GM18858 (cell line): ENCODE measurements around the gene PBX4.

ENCODE experiments used
- ATAC-seq: cut with Tn5 transposase; IDR thresholded peaks from one replicate; pipeline ENCODE4 v1.9.1; 2021; ENCODE audit not compliant: unreplicated experiment

PBX4 gene

DNA sequence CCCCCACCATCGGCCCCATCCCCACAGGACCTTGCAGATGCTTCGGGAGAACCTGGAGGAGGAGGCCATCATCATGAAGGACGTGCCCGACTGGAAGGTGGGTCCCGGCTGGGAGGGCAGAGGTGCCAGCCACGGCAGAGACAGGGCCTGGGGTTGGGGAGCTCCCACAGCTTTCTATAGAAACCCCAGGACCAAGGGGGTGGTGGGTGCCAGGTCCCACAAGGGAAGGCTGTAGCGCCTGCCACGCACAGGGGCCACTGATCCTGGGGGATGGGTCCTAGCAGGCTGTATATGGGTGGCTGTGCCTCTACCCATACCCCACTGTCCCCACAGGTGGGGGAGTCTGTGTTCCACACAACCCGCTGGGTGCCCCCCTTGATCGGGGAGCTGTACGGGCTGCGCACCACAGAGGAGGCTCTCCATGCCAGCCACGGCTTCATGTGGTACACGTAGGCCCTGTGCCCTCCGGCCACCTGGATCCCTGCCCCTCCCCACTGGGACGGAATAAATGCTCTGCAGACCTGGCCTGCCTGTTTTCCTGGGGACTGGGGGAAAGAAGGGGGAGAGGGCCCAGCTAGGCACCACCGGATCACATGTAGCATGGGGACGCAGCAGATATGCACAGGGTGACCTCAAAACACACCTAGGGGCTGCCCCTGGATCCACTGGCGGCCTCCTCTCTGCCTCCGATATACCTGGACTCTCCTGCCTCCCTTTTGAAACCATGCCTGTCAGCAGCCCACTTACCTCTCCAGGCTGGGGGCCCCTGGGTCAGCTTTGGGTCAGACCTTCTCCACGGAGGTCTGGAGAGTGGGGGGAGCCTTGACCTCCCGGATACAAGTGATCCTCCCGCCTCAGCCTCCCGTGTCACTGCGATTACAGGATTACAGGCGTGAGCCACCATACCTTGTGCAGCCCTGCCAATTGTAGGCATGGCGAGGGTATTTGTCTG lies 90.5 kb downstream of the PBX4 start:
- no peak for ATAC-seq

DNA sequence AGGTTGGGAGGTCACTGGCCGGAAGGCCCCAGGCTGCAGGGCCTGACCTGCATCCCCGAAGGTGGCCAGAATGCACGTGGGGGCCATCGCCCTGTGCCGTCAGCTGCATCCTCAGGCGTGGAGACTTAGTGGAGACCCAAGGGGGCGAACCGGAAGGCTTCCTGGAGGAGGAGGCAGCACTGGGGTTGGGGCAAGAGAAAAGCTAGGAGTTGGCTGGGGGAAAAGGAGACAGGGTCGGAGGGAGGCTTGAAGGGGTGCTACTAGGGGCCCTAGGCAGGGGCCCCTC lies 91.2 kb downstream of the PBX4 start:
- ATAC-seq = no peak

DNA sequence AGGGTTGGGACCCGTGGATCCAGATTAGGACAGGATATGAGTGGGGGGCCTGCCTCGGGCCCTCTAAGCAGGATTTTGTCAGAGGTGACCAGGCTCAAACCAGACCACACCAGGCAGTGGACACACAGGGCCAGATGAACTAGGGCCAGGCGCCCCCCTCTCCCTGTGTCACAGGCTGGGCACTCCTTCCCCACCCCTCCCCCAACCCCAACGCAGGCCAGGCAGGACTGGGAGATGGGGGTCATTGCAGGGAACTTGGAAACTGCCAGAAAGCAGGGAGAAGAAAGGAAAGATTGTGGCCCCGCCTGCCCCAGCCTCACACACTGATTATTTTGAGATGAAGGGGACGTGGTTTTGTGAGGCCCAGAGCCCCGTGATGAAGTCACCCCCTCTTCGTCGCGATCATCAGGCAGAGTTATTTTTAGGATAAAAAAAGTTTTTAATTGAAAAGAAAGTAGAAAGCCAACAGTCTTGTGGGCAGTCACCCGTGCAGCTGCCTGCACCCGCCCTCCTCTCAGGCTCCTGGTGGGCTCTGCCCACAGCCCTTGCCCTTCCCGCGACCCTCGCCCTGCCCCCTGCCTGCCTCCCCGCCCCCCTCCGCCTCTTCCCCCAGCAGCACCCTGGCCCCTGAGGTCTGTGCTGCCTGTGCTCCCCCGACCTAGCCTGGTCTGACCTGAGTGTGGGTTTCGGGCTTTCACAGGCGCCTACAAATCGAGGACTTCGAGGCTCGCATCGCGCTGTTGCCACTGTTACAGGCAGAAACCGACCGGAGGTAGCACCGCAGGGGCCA lies 91.7 kb downstream of the PBX4 start:
- no peak for ATAC-seq

DNA sequence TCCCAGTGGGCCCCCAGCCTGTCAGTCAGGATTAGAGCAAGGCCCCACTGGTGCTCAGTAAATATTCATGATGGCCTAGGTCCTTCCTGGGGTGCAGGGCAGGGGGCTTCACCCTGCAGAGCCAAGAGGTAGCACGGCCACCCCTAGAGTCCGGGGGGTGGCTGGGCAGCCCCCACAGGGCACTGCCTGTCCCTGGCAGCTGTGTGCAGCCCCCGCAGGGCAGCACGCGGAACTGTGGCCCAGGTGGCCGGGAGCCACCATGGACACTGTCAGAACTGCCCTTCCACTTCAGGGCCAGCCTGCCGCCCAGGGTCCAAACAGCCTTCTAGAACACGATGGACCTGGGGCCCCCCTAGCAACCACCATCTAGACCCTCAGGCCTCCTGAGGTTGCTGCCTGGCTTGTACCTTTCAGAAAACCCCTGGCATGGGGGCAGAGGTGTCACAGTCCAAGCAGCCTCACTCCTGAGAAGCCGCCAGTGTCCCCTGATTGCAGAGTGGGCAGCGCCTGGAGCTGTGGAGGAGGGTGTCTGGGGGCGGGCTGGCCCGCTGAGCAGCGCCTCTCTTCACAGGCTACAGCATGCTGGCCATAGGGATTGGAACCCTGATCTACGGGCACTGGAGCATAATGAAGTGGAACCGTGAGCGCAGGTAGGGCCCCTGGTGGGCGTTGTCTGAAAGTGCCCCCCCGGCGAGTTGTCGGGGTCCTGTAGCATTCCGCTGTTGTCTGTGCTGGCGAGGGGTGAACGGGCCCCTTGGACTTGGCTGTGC lies 92.7 kb downstream of the PBX4 start:
- ATAC-seq = no peak

DNA sequence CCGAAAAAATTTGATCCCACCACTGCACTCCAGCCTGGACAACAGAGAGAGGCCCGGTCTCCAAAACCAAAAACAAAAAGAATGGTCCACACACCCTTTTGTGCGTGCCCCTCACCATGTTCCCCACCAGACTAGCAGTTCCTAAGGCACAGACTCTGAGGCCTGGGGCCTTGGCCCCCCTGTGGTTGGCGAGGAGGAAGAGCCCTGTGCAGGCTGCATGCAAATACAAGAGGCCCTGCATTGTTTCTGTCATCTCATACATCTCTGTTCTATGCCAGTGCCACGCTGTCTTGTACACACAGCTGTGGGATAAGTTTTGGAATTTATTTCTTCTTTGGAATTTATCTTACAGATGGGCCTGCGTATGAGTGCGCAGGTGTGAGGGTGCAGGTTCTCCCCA lies 94.4 kb downstream of the PBX4 start:
- no peak for ATAC-seq

DNA sequence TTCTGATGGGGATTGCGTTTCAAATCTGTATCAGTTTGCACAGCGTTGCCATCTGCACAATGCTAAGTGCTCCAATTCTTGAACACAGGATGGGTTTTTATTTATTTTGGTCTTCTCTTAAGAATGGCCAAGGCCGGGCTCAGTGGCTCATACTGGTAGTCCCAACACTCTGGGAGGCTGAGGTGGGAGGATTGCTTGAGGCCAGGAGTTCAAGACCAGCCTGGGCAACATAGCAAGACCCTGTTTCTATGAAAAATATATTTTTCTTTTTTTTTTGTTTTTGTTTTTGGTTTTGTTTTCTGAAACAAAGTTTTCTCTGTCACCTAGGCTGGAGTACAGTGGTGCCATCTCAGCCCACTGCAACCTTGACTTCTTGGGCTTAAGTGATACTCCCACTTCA lies 95.3 kb downstream of the PBX4 start:
- no peak for ATAC-seq

DNA sequence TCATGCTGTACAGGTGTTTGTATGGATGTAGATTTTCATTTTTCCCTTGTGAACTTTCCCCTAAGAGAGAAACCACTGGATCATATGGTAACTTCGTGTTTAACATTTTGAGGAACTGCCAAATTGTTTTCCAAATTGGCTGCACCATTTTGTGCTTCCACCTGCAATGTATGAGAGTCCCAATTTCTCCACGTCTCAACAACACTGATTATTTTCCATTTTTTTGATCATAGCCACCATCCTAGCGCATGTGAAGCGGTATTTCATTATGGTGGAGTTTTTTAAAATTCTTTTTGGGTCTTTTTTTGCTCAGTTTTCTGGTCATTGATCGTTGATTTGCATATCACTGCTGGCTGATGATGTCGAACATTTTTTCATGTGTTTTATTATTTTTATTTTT lies 97.5 kb downstream of the PBX4 start:
- no peak for ATAC-seq

DNA sequence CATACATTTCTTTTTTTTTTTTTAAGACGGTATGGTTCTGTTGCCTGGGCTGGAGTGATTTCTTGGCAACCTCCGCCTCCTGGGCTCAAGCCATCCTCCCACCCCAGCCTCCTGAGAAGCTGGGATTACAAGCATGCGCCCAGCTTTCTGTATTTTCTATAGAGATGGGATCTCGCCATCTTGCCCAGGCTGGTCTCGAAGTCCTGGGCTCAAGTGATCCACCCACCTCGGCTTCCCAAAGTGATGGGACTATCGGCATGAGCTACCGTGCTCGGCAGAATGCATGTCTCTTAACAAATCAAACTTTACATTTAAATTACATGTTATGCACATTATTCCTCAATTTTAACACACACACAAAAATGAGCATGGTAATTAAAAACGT lies 101.3 kb downstream of the PBX4 start:
- no peak for ATAC-seq

DNA sequence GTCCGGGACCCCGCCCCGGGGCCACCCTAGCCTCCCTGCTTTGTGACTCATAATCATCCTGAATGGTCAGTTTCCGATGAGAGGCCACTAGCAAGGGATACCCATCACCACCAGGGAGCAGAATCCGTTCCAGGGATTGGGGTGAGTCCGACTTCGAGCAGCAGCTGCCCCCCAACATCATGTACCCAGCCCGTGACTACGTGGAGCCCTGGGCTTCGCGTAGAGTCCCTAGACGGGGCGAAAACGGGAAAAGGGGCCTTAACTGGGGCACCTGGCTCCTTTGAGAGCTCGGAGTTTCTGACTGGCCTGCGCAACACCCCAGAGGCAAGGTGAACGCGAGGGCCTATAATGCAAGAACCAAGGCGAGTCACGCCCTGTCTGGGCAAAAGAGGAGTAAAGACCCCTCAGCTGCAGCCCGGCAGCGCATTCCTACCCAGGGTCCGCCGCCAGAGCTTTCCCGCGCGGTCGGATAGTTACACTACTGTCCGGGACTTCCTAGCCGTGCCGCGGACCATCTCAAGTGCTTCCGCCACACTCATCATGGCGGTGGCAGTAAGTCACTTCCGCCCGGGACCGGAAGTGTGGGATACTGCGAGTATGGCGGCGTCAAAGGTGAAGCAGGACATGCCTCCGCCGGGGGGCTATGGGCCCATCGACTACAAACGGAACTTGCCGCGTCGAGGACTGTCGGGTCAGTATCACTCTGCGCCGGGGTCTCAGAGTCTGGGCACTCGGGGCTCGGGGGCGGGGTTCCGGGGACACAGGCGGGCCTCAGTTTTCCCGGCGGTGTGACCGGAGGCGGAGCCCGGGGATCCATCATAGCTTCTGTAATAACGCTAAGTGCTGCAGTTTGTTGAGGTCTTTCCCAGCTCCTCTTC lies 102.6 kb downstream of the PBX4 start, which contains the start of gene NDUFA13:
Gene NDUFA13 (plus strand): TSS at position 584 of the 878 bp plus-strand sequence. CDS start 14 bp downstream, at position 598.
- ATAC-seq = peak; percentile 78

DNA sequence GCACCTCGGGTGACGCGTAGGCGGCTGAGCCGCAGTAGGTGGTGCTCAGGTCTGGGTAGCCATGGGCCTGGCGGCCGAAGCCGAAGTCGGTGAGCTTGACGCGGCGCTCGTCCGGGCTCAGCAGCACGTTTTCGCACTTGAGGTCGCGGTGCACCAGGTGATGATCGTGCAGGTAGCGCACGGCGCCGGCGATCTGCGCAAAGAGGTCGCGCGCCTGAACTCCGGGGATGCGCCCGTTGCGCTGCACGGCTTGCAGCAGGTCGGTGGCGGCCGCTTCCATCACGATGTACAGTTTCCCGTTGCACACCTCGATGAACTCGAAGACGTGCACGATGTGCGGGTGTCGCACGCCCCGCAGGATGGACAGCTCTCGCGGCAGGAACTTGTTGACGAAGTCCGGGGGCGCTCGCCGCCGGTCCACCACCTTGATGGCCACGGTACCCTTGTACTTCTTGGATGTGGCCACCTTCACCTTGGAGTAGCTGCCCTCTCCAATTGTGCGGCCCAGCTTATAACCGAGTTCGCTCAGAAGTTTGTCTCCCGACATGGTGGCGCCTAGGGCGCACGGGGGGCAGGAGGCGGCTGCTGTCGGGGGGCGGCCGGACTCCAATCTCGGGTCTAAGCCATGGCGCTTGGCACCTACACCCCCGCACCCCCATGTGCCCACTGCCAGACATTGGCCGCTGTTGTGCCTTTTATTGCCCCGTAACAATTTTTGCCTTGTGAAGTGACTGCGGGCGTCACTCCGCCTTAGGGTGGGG lies 103.4 kb downstream of the PBX4 start, which contains the start of gene TSSK6:
Gene TSSK6 (minus strand): TSS at position 668 of the 761 bp plus-strand sequence. CDS start 121 bp downstream, at position 547.
- ATAC-seq = no peak

DNA sequence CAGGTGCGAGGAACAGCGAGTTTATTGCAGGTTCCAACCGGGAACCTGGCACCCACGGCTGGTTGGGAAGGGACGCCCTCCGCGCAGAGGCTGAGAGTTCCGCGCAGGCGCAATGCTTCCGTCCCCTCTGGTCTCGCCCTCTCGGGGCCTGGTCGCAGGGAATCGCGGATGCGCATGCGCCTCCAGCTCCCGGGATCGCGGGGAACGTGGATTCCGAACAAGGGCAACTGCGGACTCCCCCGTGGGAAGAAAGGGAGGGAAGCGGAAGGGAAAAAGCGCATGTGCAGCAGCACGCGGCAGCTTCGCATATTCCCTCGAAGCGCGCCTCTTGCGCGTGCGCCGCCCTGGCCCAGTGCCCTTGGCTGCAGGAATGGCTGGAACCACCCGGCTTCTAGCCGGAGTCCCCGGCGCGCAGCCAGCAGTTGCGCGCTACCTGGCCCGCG lies 104.3 kb downstream of the PBX4 start:
- no peak for ATAC-seq

DNA sequence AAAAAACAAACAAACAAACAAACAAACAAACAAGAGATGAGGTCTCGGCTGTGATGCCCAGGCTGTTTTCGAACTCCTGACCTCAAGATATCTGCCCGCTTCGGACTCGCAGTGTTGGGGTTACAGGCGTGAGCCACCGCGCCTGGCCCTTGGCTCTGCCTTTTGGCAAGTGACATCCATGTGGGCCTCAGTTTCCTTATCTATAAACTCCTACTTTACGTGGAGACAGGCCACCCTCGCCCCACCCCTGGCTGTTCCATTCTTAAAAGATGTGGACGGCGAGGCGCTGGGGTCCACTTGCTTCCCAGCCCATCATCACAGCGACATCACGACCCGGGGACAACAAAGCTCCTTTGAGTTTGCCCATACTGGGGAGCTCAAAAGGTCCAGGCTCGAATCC lies 104.8 kb downstream of the PBX4 start:
- ATAC-seq = no peak
